Measurements from ENCODE around the gene NSDHL. TPM values are rescaled to one million over a fixed set of nuclear protein-coding genes. Genes with fewer than 3 reads are reported as not detected.

The NSDHL gene
- polyA plus RNA-seq, 1 donor = 19.7 TPM

GRCh38 chrX:152912106-152912505, 81.2 kb downstream of the NSDHL start:
- Histone ChIP-seq H3K27me3 (ENCODE audit: control insufficient read depth, insufficient read depth, low read length) (no peaks in the 10 kb centered on the region), H3K27ac (ENCODE audit: low read length) (no peak overlapping the region), H3K4me3 (ENCODE audit: low read length) (no peak overlapping the region), H3K4me1 (ENCODE audit: control insufficient read depth, insufficient read depth, low read length) (no peaks in the 10 kb centered on the region), H3K9me3 (ENCODE audit: control insufficient read depth, low read depth, low read length) (no peaks in the 10 kb centered on the region), H3K36me3 (ENCODE audit: control insufficient read depth, insufficient read depth, low read length) (no peaks in the 10 kb centered on the region)
- DNase-seq = no peak
- WGBS (ENCODE audit: insufficient coverage, low lambda C conversion rate) = no CpG with 5 or more reads among the region's 4 CpGs

- no peaks in the 10 kb centered on the region for H3K36me3 ChIP-seq (ENCODE audit: control insufficient read depth, insufficient read depth, low read length)
- no peaks in the 10 kb centered on the region for H3K4me1 ChIP-seq (ENCODE audit: control insufficient read depth, insufficient read depth, low read length)
- H3K27me3 ChIP-seq (ENCODE audit: control insufficient read depth, insufficient read depth, low read length) = no peaks in the 10 kb centered on the region
- H3K27ac ChIP-seq (ENCODE audit: low read length) = no peak overlapping the region
- no peak for DNase-seq
- no peaks in the 10 kb centered on the region for H3K9me3 ChIP-seq (ENCODE audit: control insufficient read depth, low read depth, low read length)
- no CpG with 5 or more reads among the region's 7 CpGs for WGBS (ENCODE audit: insufficient coverage, low lambda C conversion rate)
- H3K4me3 ChIP-seq (ENCODE audit: low read length) = no peak overlapping the region
Measured at GRCh38 chrX:152912641-152913040, 81.8 kb downstream of the NSDHL start.

GRCh38 chrX:152913346-152913745, 82.5 kb downstream of the NSDHL start:
- Histone ChIP-seq H3K4me1 (ENCODE audit: control insufficient read depth, insufficient read depth, low read length) (no peaks in the 10 kb centered on the region), H3K36me3 (ENCODE audit: control insufficient read depth, insufficient read depth, low read length) (no peaks in the 10 kb centered on the region), H3K27me3 (ENCODE audit: control insufficient read depth, insufficient read depth, low read length) (no peaks in the 10 kb centered on the region), H3K27ac (ENCODE audit: low read length) (no peak overlapping the region), H3K4me3 (ENCODE audit: low read length) (no peak overlapping the region), H3K9me3 (ENCODE audit: control insufficient read depth, low read depth, low read length) (no peaks in the 10 kb centered on the region)
- DNase-seq = no peak
- WGBS (ENCODE audit: insufficient coverage, low lambda C conversion rate) = no CpG with 5 or more reads among the region's 10 CpGs

GRCh38 chrX:152913910-152914309, 83.0 kb downstream of the NSDHL start:
- WGBS (ENCODE audit: insufficient coverage, low lambda C conversion rate) = no CpG with 5 or more reads among the region's 6 CpGs
- H3K27me3 ChIP-seq (ENCODE audit: control insufficient read depth, insufficient read depth, low read length) = no peaks in the 10 kb centered on the region

GRCh38 chrX:152915541-152916241, 84.8 kb downstream of the NSDHL start:
- peak; percentile 29 to 42 for DNase-seq

More at GRCh38 chrX:152913910-152914309, 83.0 kb downstream of the NSDHL start:
- no peaks in the 10 kb centered on the region for H3K4me1 ChIP-seq (ENCODE audit: control insufficient read depth, insufficient read depth, low read length)
- no peak for DNase-seq
- no peaks in the 10 kb centered on the region for H3K9me3 ChIP-seq (ENCODE audit: control insufficient read depth, low read depth, low read length)
- no peak overlapping the region for H3K27ac ChIP-seq (ENCODE audit: low read length)
- H3K36me3 ChIP-seq (ENCODE audit: control insufficient read depth, insufficient read depth, low read length) = no peaks in the 10 kb centered on the region
- no peak overlapping the region for H3K4me3 ChIP-seq (ENCODE audit: low read length)

GRCh38 chrX:152917656-152918579, 87.1 kb downstream of the NSDHL start:
- peak in 1 of 2 donors; percentile 44 for DNase-seq
- Histone ChIP-seq H3K9me3 (ENCODE audit: control insufficient read depth, low read depth, low read length) (no peaks in the 10 kb centered on the region), H3K4me3 (ENCODE audit: low read length) (no peak overlapping the region), H3K27ac (ENCODE audit: low read length) (no peak overlapping the region), H3K4me1 (ENCODE audit: control insufficient read depth, insufficient read depth, low read length) (no peaks in the 10 kb centered on the region), H3K27me3 (ENCODE audit: control insufficient read depth, insufficient read depth, low read length) (no peaks in the 10 kb centered on the region), H3K36me3 (ENCODE audit: control insufficient read depth, insufficient read depth, low read length) (no peaks in the 10 kb centered on the region)
- no CpG with 5 or more reads among the region's 21 CpGs for WGBS (ENCODE audit: insufficient coverage, low lambda C conversion rate)

More at GRCh38 chrX:152915541-152916241, 84.8 kb downstream of the NSDHL start:
- no peaks in the 10 kb centered on the region for H3K36me3 ChIP-seq (ENCODE audit: control insufficient read depth, insufficient read depth, low read length)
- H3K4me3 ChIP-seq (ENCODE audit: low read length) = no peak overlapping the region
- H3K27ac ChIP-seq (ENCODE audit: low read length) = no peak overlapping the region
- no peaks in the 10 kb centered on the region for H3K4me1 ChIP-seq (ENCODE audit: control insufficient read depth, insufficient read depth, low read length)
- H3K9me3 ChIP-seq (ENCODE audit: control insufficient read depth, low read depth, low read length) = no peaks in the 10 kb centered on the region
- no CpG with 5 or more reads among the region's 13 CpGs for WGBS (ENCODE audit: insufficient coverage, low lambda C conversion rate)
- no peaks in the 10 kb centered on the region for H3K27me3 ChIP-seq (ENCODE audit: control insufficient read depth, insufficient read depth, low read length)

GRCh38 chrX:152918707-152919106, 87.8 kb downstream of the NSDHL start:
- DNase-seq = no peak

More at GRCh38 chrX:152918707-152919106, 87.8 kb downstream of the NSDHL start:
- Histone ChIP-seq H3K4me3 (ENCODE audit: low read length) (no peak overlapping the region), H3K9me3 (ENCODE audit: control insufficient read depth, low read depth, low read length) (no peaks in the 10 kb centered on the region), H3K27ac (ENCODE audit: low read length) (no peak overlapping the region), H3K4me1 (ENCODE audit: control insufficient read depth, insufficient read depth, low read length) (no peaks in the 10 kb centered on the region), H3K36me3 (ENCODE audit: control insufficient read depth, insufficient read depth, low read length) (no peaks in the 10 kb centered on the region), H3K27me3 (ENCODE audit: control insufficient read depth, insufficient read depth, low read length) (no peaks in the 10 kb centered on the region)
- no CpG with 5 or more reads among the region's 7 CpGs for WGBS (ENCODE audit: insufficient coverage, low lambda C conversion rate)

Other genes starting within 250 kb of the NSDHL start
- 0.40 TPM for gene GABRQ, start 193.2 kb upstream of the NSDHL start, polyA plus RNA-seq
- gene MAGEA3, start 132.3 kb upstream of the NSDHL start, polyA plus RNA-seq = not detected
- gene CSAG2, start 121.8 kb upstream of the NSDHL start, polyA plus RNA-seq = not detected
- not detected for gene MAGEA2B, start 116.4 kb upstream of the NSDHL start, polyA plus RNA-seq
- not detected for gene CSAG1, start 97.3 kb upstream of the NSDHL start, polyA plus RNA-seq
- gene MAGEA12, start 97.3 kb upstream of the NSDHL start, polyA plus RNA-seq = not detected
- not detected for gene MAGEA2, start 77.2 kb upstream of the NSDHL start, polyA plus RNA-seq
- not detected for gene CSAG3, start 71.8 kb upstream of the NSDHL start, polyA plus RNA-seq
- gene MAGEA6, start 61.4 kb upstream of the NSDHL start, polyA plus RNA-seq = not detected
- 37.0 TPM for gene CETN2, start 306 bp upstream of the NSDHL start, polyA plus RNA-seq
- gene ZNF185, start 67.0 kb downstream of the NSDHL start, polyA plus RNA-seq = 4.4 TPM
- 0.69 TPM for gene PNMA5, start 163.1 kb downstream of the NSDHL start, polyA plus RNA-seq
- 65.1 TPM for gene PNMA3, start 225.4 kb downstream of the NSDHL start, polyA plus RNA-seq
- gene PNMA6A, start 241.4 kb downstream of the NSDHL start, polyA plus RNA-seq = 11.9 TPM

Data from large intestine (tissue), 3 donors.